Measurements from ENCODE around the gene SNN. TPM values are rescaled to one million over a fixed set of nuclear protein-coding genes. Genes with fewer than 3 reads are reported as not detected.

SNN gene
- polyA plus RNA-seq, 4 donors, result 38.4 to 41.0 (median 39.4) TPM

GRCh38 chr16:11634312-11634711 is 33.9 kb upstream of the SNN start:
- DNase-seq (ENCODE audit: low read depth in 4 of 4, low spot score in 3 of 4), result no peak

GRCh38 chr16:11635113-11635652 is 33.1 kb upstream of the SNN start:
- no peak for DNase-seq (ENCODE audit: low read depth in 4 of 4, low spot score in 3 of 4)

- no peak for DNase-seq (ENCODE audit: low read depth in 4 of 4, low spot score in 3 of 4)
Measured at GRCh38 chr16:11635679-11636171, 32.5 kb upstream of the SNN start.

GRCh38 chr16:11636172-11636721 is 32.0 kb upstream of the SNN start:
- DNase-seq (ENCODE audit: low read depth in 4 of 4, low spot score in 3 of 4), result no peak

- no peak for DNase-seq (ENCODE audit: low read depth in 4 of 4, low spot score in 3 of 4)
Measured at GRCh38 chr16:11637320-11637719, 30.9 kb upstream of the SNN start.

GRCh38 chr16:11638140-11638539 is 30.1 kb upstream of the SNN start:
- DNase-seq (ENCODE audit: low read depth in 4 of 4, low spot score in 3 of 4), result no peak

GRCh38 chr16:11639008-11639562 is 29.2 kb upstream of the SNN start:
- no peak for DNase-seq (ENCODE audit: low read depth in 4 of 4, low spot score in 3 of 4)

GRCh38 chr16:11639925-11640899 is 28.0 kb upstream of the SNN start:
- DNase-seq (ENCODE audit: low read depth in 4 of 4, low spot score in 3 of 4), result no peak

GRCh38 chr16:11640987-11641817 is 27.1 kb upstream of the SNN start:
- DNase-seq (ENCODE audit: low read depth in 4 of 4, low spot score in 3 of 4), result no peak

- DNase-seq (ENCODE audit: low read depth in 4 of 4, low spot score in 3 of 4), result no peak
Measured at GRCh38 chr16:11642765-11643116, 25.5 kb upstream of the SNN start.

GRCh38 chr16:11649276-11649675 is 19.0 kb upstream of the SNN start:
- no peak for DNase-seq (ENCODE audit: low read depth in 4 of 4, low spot score in 3 of 4)

- DNase-seq (ENCODE audit: low read depth in 4 of 4, low spot score in 3 of 4), result no peak
Measured at GRCh38 chr16:11650641-11651591, 17.3 kb upstream of the SNN start.

- DNase-seq (ENCODE audit: low read depth in 4 of 4, low spot score in 3 of 4), result no peak
Measured at GRCh38 chr16:11651796-11652195, 16.5 kb upstream of the SNN start.

- DNase-seq (ENCODE audit: low read depth in 4 of 4, low spot score in 3 of 4), result no peak
Measured at GRCh38 chr16:11655655-11656054, 12.6 kb upstream of the SNN start.

- no peak for DNase-seq (ENCODE audit: low read depth in 4 of 4, low spot score in 3 of 4)
Measured at GRCh38 chr16:11657556-11657955, 10.7 kb upstream of the SNN start.

GRCh38 chr16:11658896-11659708 is 9.2 kb upstream of the SNN start:
- no peak for DNase-seq (ENCODE audit: low read depth in 4 of 4, low spot score in 3 of 4)

- no peak for DNase-seq (ENCODE audit: low read depth in 4 of 4, low spot score in 3 of 4)
Measured at GRCh38 chr16:11660565-11660964, 7.7 kb upstream of the SNN start.

- DNase-seq (ENCODE audit: low read depth in 4 of 4, low spot score in 3 of 4), result no peak
Measured at GRCh38 chr16:11662582-11662981, 5.7 kb upstream of the SNN start.

- no peak for DNase-seq (ENCODE audit: low read depth in 4 of 4, low spot score in 3 of 4)
Measured at GRCh38 chr16:11665071-11665491, 3.2 kb upstream of the SNN start.
